NCI-H2227 (cell line): Measurements from ENCODE around the gene DNAJB4.
"Not testable (repeated sequence)": the region's sequence is repeated elsewhere in the genome, so short reads cannot be mapped to it uniquely, and the experiment has no call there.

ENCODE experiments used
- DNase-seq: peaks from one replicate; lab custom pipeline; 2025; ENCODE audit not compliant: unreplicated experiment; lab: John Stamatoyannopoulos, UW

Gene DNAJB4

GRCh38 chr1:77990629-77991204 is 14.0 kb upstream of the DNAJB4 start:
- DNase-seq = no peak

GRCh38 chr1:77991638-77992037 is 13.1 kb upstream of the DNAJB4 start:
- DNase-seq = no peak

DNA sequence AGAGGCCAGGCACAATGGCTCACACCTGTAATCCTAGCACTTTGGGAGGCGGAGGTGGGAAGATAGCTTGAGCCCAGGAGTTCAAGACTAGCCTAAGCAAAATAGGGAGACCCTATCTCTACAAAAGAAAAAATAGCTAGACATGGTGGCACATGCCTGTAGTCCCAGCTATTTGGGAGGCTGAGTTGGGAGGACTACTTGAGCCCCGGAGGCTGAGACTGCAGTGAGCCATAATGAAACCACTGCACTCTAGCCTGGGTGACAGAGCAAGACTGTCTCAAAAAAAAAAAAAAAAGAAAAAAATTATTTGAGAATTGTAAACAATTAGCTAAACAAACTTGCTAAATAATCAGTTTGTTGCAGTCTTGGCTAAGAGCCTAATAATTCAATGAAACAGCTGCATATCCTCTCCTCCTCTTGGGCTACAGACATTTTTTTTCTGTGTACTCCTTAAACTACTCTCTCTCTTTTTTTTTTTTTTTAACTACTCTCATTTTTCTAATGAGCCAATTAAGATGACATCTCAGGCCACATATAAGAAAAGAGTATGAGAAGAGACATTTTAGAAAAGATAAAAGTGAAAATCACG is 10.5 kb upstream of the DNAJB4 start:
- no peak for DNase-seq

DNA sequence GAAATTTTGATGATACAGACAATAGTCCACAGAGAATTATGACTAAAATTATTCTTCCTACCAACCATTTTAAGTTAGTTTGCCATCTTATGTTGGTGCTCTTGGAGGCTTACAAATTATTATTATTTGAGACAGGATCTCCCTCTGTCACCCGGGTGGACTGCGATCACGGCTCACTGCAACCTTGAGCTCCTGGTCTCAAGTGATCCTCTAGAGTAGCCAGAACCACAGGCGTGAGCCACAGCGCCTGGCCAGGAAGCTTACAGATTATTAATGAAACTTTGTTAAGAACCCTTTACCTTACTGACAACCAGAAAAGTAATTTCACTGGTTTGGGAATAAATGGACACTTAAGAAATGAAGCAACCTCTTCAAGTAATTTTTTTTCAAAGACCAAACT is 8.0 kb upstream of the DNAJB4 start:
- DNase-seq = no peak

- DNase-seq = not testable (repeated sequence)
Measured at GRCh38 chr1:78000536-78000935, 4.2 kb upstream of the DNAJB4 start.

DNA sequence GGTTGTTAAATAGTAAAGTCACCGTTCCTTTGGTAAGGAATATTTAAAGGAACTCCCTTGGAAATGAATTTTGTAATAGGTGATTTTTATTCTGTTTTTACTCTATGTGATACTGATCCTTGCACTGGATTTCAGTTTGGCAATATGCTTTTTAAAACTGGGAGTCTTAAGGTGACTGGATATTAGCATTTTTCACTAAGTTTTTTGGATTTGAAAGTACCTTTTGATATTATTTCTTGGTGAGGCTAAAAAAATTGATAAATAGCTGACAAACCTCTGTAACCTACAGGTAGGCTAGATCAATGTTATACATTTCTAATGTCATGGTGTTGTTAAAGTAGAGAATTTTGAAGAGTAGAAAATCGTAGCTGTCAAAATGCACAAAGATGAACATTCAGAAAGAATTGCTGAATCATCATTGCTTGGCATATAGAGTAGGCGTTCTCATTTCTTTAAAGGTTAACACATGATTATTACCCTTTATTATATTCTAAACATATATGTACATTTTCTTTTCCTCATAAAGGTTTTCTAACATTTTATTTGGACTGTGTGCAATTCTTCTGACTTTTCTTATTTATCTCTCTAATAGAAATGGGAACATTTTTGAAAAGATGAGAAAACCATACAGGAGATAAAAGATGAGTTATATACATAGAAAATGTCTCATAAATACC is 1.5 kb upstream of the DNAJB4 start:
- peak; percentile 28 for DNase-seq

GRCh38 chr1:78003882-78004718 is 639 bp upstream of the DNAJB4 start:
- DNase-seq = peak; percentile 83

DNA sequence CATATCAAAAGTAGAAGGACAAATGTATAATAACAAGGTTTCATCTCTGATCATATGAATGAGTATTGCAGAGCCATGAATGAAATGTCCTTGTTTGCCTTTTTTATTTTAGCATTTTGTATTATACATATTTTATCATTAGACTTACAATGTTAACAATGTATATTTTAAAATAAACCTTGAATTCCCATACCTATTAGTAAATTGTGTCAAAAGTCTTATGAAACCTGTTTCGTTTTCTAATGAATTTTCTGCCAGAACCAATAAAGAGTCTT is 646 bp downstream of the DNAJB4 start:
- DNase-seq = no peak

DNA sequence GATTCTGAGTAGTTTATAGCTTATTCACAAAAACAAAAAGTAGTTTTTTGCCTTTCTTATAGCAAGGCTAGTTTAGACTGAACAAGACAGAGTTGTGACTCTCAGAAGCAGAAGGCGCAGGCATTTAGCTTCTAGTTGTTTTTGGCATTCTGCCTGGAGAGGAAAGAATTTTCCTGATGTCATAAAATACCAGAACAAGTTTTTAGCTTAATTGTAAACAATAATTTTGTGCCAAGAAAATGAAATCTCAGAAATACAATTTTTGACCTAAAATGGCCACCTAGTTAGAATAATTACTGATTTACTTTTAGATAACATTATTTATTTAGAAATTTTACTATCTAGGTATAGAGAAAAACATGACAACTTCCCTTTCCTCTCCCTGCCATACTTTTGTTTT is 1.0 kb downstream of the DNAJB4 start:
- peak; percentile 7 for DNase-seq

GRCh38 chr1:78006521-78006920 is 1.8 kb downstream of the DNAJB4 start:
- no peak for DNase-seq

DNA sequence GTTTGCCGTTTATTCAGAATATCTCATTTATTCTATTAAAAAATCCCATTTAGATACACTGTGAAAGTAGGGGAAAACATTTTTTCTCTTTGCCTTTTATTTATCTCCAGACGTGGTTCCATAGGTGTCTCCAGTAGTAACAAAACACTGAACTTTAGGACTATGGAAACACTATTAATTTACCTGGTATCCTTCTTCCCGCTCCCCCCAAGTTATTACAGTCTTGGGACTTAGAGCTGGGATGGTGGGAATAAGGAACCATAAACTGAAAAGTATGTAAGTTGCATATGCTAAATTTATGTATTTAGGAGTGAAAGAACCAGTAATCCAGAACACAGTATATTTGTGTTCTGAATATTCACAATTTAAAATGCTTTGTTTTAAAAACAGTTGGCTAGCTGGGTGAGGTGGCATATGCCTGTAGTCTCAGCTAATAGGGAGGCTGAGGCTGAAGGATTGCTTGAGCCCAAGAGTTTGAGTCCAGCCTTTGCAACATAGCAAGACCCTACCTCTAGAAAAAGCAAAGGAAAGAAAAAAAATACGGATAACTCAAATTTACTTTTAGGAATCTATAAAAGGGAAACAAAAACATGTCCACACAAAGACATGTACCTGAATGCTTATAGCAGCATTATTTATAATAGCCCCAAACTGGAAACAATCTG is 3.1 kb downstream of the DNAJB4 start:
- no peak for DNase-seq

DNA sequence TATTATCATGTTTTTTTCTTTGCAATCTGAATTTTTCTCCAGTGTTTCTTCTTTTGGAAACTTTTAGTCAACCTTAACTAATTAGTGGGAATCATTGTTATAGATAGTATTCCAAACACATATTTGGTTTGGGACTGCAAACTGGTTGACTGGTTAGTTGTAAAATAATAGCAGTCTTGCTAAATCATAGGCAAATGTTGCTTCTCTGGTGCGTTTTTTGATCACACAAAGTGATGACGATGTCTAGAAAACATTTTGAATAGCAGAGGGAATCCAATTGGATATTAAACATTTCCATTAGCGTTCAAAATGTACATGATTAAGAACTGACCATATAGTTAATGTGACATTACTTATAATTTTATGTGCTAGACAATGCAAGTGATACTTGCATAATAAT is 4.5 kb downstream of the DNAJB4 start:
- no peak for DNase-seq

DNA sequence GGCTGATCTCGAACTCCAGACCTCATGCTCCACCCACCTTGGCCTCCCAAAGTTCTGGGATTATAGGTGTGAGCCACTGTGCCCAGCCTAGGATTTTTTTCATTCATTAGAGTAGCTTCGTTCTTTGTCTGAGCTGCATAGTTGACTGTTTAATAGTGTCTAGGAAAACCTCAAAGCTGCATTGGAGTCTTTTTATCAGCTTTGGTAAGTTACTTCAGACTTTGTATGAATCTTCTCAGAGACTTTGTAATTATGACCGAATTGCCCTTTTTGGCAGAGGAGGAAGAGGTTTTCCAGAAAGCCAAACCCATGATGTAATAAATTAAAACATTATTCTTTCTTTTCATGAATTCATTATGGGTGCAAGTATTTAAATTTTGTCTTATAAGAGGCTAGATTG is 5.1 kb downstream of the DNAJB4 start:
- no peak for DNase-seq

DNA sequence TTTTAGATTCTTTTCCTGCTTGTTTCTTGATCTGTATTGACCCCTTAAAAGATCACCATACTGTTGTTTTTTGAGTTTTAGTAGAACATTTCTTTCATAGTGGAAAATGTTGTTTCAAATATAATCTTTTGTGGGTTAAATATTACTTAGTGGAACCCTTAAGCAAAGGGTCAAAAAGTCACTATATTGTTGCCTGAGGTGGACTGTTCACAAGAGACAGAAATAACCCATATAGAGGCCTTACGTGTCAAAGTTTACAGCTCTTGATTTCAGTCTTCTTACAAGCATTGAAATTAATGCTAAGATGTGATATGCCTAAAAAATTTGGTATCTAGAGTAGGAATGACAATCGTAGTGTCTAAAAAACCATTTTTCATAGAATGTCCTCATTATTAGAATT is 6.3 kb downstream of the DNAJB4 start:
- DNase-seq = no peak

GRCh38 chr1:78015148-78015547 is 10.4 kb downstream of the DNAJB4 start:
- DNase-seq = no peak

DNA sequence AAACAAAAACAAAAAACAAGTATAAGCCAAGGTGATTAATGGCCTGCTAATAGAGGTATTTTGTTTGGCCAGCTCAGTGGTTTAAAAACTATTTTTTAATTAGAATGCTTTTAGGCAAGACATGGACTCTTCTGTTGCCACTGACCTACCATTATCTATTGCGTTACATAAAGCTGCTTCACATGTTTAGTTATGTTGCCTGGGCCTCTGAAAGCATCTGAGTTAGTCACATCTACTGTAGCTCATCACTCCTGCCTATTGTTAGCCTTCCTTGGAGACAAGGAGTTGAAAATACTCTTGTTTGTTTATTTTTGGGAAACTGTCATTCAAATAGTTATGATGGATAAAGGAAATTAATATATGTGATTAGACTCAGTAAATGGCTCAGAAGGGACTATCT is 14.3 kb downstream of the DNAJB4 start:
- DNase-seq = no peak

DNA sequence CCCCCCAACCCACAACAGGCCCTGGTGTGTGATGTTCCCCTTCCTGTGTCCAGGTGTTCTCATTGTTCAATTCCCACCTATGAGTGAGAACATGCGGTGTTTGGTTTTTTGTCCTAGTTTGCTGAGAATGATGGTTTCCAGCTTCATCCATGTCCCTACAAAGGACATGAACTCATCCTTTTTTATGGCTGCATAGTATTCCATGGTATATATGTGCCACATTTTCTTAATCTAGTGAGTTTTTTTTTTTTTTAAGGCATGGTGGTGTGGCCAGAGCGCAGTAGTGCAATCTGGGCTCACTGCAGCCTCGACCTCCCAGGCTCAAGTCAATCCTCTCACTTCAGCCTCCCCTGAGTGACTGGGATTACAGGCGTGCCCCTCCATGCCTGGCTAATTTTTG is 16.4 kb downstream of the DNAJB4 start:
- not testable (repeated sequence) for DNase-seq

DNA sequence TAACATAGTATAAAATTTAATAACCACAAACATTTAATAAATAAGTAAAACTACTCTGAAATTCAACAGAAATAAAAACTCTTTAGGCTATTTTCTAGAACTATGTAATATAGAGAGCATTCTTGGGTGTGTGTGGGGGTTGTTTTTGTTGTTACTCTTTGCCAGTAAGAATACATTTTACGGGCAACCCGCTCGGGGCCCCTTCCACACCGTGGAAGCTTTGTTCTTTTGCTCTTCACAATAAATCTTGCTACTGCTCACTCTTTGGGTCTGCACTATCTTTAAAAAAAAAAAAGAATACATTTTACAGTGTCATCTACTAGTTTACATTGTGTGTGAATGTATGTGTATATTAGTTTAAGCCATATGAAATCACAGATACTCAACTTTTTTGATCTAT is 25.1 kb downstream of the DNAJB4 start:
- no peak for DNase-seq

- DNase-seq = no peak
Measured at GRCh38 chr1:78032996-78033796, 28.5 kb downstream of the DNAJB4 start.

DNA sequence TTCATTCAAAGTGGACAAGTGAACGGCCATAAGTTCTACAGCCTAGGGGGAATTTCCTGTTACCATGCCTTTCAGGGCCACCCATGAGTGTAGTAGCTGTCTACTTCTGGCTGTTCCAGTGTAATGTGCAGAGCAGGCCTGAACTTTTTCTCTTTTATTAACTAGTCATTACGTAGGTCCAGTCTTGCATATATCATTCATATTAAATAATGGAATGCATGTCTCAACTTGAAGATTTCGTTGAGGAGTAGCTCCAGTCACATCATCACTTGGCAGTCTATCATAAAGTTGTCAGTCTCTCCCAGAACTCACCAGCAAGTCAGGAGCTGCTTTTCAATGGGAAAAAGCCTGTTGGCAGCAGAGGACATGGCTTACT is 29.0 kb downstream of the DNAJB4 start:
- DNase-seq = no peak

DNA sequence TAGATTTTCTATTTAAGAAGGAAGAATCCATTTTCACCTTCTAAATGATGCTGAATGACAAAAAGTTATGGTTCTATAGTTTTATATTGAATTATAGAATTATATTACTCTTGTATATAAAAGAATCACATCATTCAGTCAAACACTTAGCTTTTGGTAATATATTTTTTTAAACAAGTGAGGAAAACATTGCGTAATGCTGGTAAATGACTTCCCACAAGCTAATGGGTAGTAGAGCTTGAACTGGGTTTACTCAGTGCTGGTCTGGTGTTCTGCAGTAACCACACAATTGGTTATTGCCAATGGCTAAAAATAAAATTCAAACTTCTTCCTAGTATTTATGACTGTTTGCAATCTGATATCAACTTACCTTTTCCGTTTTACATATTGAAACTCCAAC is 30.4 kb downstream of the DNAJB4 start:
- DNase-seq = no peak
